ENCODE results near the gene GRAMD1B. TPM values are rescaled to one million over a fixed set of nuclear protein-coding genes. Genes with fewer than 3 reads are reported as not detected.

The GRAMD1B gene
- total and polyA plus RNA-seq, 2 experiments from 2014 or later, result 15.5 to 81.5 TPM

- H3K27ac ChIP-seq, result no peak overlapping the region
- no peaks in the 10 kb centered on the region for H3K36me3 ChIP-seq
- no peak for TF ChIP-seq CTCF (IDR thresholded peaks at IDR 0.05; ENCODE audit: low read depth, low read length)
- H3K4me1 ChIP-seq (ENCODE audit: low read depth), result peaks cover 3% of the 10 kb centered on the region
- H3K9me3 ChIP-seq (ENCODE audit: low read depth), result no peaks in the 10 kb centered on the region
- no peak overlapping the region for H3K4me3 ChIP-seq
- H3K27me3 ChIP-seq, result no peaks in the 10 kb centered on the region
- DNase-seq (ENCODE audit: low read depth in 1 of 2, low spot score in 1 of 2), result no peak
Measured at GRCh38 chr11:123640029-123640428, 210.0 kb downstream of the GRAMD1B start.

- H3K27ac ChIP-seq, result no peak overlapping the region
- peak; percentile 87 for TF ChIP-seq CTCF (IDR thresholded peaks at IDR 0.05; ENCODE audit: low read depth, low read length)
- H3K27me3 ChIP-seq, result no peaks in the 10 kb centered on the region
Measured at GRCh38 chr11:123640677-123641494, 210.8 kb downstream of the GRAMD1B start.

DNA sequence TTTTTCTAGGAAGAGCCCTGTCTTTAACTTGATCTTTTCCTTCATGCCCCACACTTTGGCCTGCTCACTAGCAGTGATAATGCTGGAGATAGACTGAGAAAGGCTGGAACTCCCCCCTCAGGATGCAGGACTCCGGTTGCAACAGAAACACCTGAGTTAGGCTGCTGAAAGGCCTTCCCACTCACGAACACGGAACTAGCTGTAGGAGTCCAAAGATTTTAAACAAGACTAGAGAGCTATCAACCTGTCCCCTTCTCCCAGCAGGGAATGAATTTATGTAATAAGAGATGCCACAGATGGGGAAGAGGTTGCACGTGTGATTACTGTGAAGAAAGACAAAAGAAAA lies 211.4 kb downstream of the GRAMD1B start:
- no peak for DNase-seq (ENCODE audit: low read depth in 1 of 2, low spot score in 1 of 2)
- no peak for TF ChIP-seq CTCF (IDR thresholded peaks at IDR 0.05; ENCODE audit: low read depth, low read length)

More at GRCh38 chr11:123640677-123641494, 210.8 kb downstream of the GRAMD1B start:
- peak; percentile 54 to 65 for DNase-seq (ENCODE audit: low read depth in 1 of 2, low spot score in 1 of 2)
- Histone ChIP-seq H3K4me3 (no peak overlapping the region), H3K4me1 (ENCODE audit: low read depth) (peaks cover 3% of the 10 kb centered on the region), H3K36me3 (no peaks in the 10 kb centered on the region), H3K9me3 (ENCODE audit: low read depth) (no peaks in the 10 kb centered on the region)

DNA sequence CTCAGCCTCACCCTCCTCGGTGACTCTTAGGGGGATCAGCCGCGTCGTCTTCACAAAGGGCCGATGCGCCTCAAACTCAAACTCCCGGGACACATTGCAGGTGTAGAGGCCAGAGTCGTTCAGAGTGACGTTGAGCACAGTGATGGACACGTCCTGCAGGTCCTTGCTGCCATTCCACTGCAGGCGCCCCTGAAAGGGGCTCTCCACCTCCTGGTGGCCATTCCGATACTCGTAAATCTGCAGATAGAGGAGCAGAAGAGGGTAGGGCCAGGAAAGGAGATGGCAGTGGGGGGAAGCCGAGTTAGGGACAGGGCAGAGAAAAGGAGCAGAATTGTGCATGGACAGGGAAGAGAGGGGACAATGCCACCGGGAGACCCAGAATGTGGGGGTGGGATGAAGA lies 212.4 kb downstream of the GRAMD1B start:
- DNase-seq (ENCODE audit: low read depth in 1 of 2, low spot score in 1 of 2), result no peak
- Histone ChIP-seq H3K4me1 (ENCODE audit: low read depth) (peaks cover 3% of the 10 kb centered on the region), H3K9me3 (ENCODE audit: low read depth) (no peaks in the 10 kb centered on the region), H3K27me3 (no peaks in the 10 kb centered on the region), H3K4me3 (no peak overlapping the region), H3K27ac (no peak overlapping the region), H3K36me3 (no peaks in the 10 kb centered on the region)
- TF ChIP-seq CTCF (IDR thresholded peaks at IDR 0.05; ENCODE audit: low read depth, low read length), result no peak

More for the DNA sequence above, 211.4 kb downstream of the GRAMD1B start:
- Histone ChIP-seq H3K36me3 (no peaks in the 10 kb centered on the region), H3K9me3 (ENCODE audit: low read depth) (no peaks in the 10 kb centered on the region), H3K4me3 (no peak overlapping the region), H3K27me3 (no peaks in the 10 kb centered on the region), H3K27ac (no peak overlapping the region), H3K4me1 (ENCODE audit: low read depth) (peaks cover 3% of the 10 kb centered on the region)

DNA sequence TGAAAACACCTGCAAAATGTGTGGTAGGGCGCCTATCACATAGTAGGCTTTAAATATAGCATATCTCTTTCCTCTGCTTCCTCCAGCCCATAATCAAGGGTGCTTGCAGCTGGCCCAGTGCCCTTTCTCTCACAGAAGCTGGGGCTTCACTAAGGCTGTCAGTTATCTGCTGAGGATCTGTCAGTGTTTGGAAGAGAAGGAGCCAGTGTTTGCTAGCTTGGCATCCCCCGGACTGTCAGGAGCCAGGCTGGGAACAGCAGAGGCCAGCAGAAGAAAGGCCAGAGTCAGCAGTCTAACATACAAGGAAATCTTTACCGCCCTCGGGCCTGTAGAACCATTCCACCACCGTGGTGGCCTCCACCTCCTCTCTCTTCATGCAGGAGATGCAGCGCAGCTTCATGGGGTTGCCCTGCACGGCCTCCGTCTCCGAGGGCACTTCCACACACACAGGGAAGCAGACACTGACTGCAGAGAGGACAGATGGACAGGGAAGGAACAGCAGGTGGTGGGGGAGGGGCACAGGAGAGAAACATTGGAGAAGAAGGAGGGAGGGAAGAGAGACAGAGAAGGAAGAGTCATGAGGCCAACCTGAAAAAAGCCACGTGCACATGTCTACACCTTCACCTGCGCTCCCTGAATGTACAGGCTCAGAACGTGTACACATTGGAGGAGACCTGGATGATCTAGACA lies 215.4 kb downstream of the GRAMD1B start:
- no peak overlapping the region for H3K4me3 ChIP-seq
- H3K9me3 ChIP-seq (ENCODE audit: low read depth), result no peaks in the 10 kb centered on the region
- no peak overlapping the region for H3K27ac ChIP-seq
- no peak for TF ChIP-seq CTCF (IDR thresholded peaks at IDR 0.05; ENCODE audit: low read depth, low read length)
- H3K27me3 ChIP-seq, result peaks cover 9% of the 10 kb centered on the region
- no peaks in the 10 kb centered on the region for H3K36me3 ChIP-seq
- DNase-seq (ENCODE audit: low read depth in 1 of 2, low spot score in 1 of 2), result no peak
- no peaks in the 10 kb centered on the region for H3K4me1 ChIP-seq (ENCODE audit: low read depth)

All from cardiac muscle cell (in vitro differentiated cells and primary cell).